HUES6 (cell line): ENCODE results near the gene HAT1.

Experiments used
- H3K27ac ChIP-seq: 2 replicates; pipeline ENCODE4 v1.7.0; 2013; ENCODE audit warnings: low read depth, mild to moderate bottlenecking, low read length, inconsistent platforms
- H3K27me3 ChIP-seq: 2 replicates; pipeline ENCODE4 v1.6.1; 2013; ENCODE audit warnings: low read length; ENCODE audit not compliant: control insufficient read depth, insufficient read depth
- H3K36me3 ChIP-seq: 2 replicates; pipeline ENCODE4 v1.6.1; 2013; ENCODE audit warnings: low read length; ENCODE audit not compliant: control insufficient read depth, insufficient read depth
- H3K4me1 ChIP-seq: 2 replicates; pipeline ENCODE4 v1.6.1; 2013; ENCODE audit warnings: low read length; ENCODE audit not compliant: control insufficient read depth, insufficient read depth
- H3K4me3 ChIP-seq: 2 replicates; pipeline ENCODE4 v1.5.1; 2013; ENCODE audit warnings: low read depth, low read length
- H3K9ac ChIP-seq: one replicate; pipeline ENCODE4 v1.6.1; 2013; ENCODE audit warnings: mild to moderate bottlenecking, low read length
- H3K9me3 ChIP-seq: 2 replicates; pipeline ENCODE4 v1.6.1; 2013; ENCODE audit warnings: low read depth, low read length; ENCODE audit not compliant: control insufficient read depth, insufficient read depth

The HAT1 gene

GRCh38 chr2:171956135-171956825 is 34.0 kb downstream of the HAT1 start:
- Histone ChIP-seq H3K36me3 (peaks cover 9% of the 10 kb centered on the region), H3K4me3 (no peak overlapping the region), H3K9ac (no peak overlapping the region), H3K27ac (no peak overlapping the region), H3K27me3 (no peaks in the 10 kb centered on the region), H3K4me1 (peaks cover 3% of the 10 kb centered on the region; the same call in 1 of the 2 replicates), H3K9me3 (no peaks in the 10 kb centered on the region)

DNA sequence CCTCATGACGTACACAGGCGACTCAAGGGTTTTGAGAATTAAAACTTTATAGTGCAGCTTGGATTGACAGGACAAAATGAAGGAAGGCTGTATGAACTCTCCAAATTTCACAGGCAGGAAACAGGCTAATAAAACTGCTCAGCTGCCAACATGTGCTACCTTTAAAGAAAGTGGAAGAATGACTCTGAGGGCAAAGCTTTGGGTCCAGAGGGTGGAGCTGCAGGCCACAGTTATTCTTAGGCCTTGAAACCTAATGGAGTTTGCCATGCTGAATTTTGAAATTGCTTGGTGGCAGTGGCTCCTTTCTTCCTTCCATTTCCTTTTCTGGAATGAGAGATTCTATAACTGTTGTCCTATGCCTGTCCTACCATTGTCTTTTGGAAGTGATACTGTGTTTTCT is 34.8 kb downstream of the HAT1 start:
- Histone ChIP-seq H3K4me3 (no peak overlapping the region), H3K9me3 (no peaks in the 10 kb centered on the region), H3K9ac (no peak overlapping the region), H3K27me3 (no peaks in the 10 kb centered on the region), H3K4me1 (peaks cover 3% of the 10 kb centered on the region; the same call in 1 of the 2 replicates), H3K27ac (no peak overlapping the region), H3K36me3 (peaks cover 9% of the 10 kb centered on the region)

- H3K27me3 ChIP-seq: no peaks in the 10 kb centered on the region
Measured at GRCh38 chr2:171958475-171958874, 36.2 kb downstream of the HAT1 start.

DNA sequence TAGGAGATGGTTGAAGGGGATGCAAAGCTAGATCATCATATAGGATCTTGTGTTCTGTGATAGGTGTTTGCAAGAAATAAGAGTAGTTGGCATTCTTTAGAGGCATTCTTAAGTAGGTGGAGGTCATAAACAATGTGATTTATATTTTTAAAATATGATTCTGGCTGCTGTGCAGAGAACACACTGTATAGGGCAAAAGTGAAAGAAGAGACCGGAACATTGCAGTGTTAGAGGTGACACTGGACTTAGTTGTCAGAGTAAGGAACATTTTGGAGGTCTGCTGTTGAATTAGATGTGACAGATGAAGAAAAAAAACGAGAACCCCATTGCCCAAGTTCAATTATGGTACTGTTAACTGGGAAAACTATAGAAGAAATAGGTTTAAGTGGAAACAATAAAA is 37.7 kb downstream of the HAT1 start:
- H3K36me3 ChIP-seq: no peaks in the 10 kb centered on the region
- no peaks in the 10 kb centered on the region for H3K9me3 ChIP-seq
- no peak overlapping the region for H3K9ac ChIP-seq
- H3K4me1 ChIP-seq: peaks cover 3% of the 10 kb centered on the region; the same call in 1 of the 2 replicates
- no peak overlapping the region for H3K27ac ChIP-seq
- no peaks in the 10 kb centered on the region for H3K27me3 ChIP-seq
- H3K4me3 ChIP-seq: no peak overlapping the region

More at GRCh38 chr2:171958475-171958874, 36.2 kb downstream of the HAT1 start:
- H3K36me3 ChIP-seq: peaks cover 4% of the 10 kb centered on the region; the same call in 1 of the 2 replicates
- H3K4me1 ChIP-seq: peaks cover 3% of the 10 kb centered on the region; the same call in 1 of the 2 replicates
- no peak overlapping the region for H3K9ac ChIP-seq
- H3K4me3 ChIP-seq: no peak overlapping the region
- no peak overlapping the region for H3K27ac ChIP-seq
- no peaks in the 10 kb centered on the region for H3K9me3 ChIP-seq

GRCh38 chr2:171960570-171960969 is 38.3 kb downstream of the HAT1 start:
- H3K4me1 ChIP-seq: peaks cover 3% of the 10 kb centered on the region; the same call in 1 of the 2 replicates
- H3K36me3 ChIP-seq: peaks cover 4% of the 10 kb centered on the region
- no peak overlapping the region for H3K4me3 ChIP-seq
- no peak overlapping the region for H3K9ac ChIP-seq
- no peaks in the 10 kb centered on the region for H3K27me3 ChIP-seq
- no peak overlapping the region for H3K27ac ChIP-seq
- no peaks in the 10 kb centered on the region for H3K9me3 ChIP-seq

DNA sequence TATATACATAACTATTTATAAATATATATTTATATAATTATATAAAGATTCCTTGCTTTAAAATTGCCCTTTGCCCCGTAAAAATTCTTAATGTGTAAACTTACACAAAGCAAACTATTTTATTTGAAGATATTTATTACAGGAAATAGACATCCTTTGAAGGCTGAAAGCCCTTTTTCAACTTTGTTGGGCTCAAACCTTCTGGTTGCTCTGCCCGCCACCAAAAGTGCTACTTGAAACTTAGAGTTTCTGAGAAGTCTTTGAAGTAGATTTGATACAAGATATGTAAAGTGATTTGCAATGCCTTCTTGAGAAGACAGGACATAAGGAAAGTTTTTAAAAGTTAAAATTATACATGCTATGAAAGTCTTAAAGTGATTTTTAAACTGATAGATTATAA is 40.9 kb downstream of the HAT1 start:
- Histone ChIP-seq H3K27ac (no peak overlapping the region), H3K9me3 (no peaks in the 10 kb centered on the region), H3K36me3 (peaks cover 28% of the 10 kb centered on the region), H3K4me3 (no peak overlapping the region), H3K9ac (no peak overlapping the region), H3K27me3 (no peaks in the 10 kb centered on the region), H3K4me1 (peaks cover 3% of the 10 kb centered on the region; the same call in 1 of the 2 replicates)

- Histone ChIP-seq H3K4me1 (peaks cover 3% of the 10 kb centered on the region; the same call in 1 of the 2 replicates), H3K9ac (no peak overlapping the region), H3K36me3 (peaks cover 33% of the 10 kb centered on the region), H3K9me3 (no peaks in the 10 kb centered on the region), H3K27ac (no peak overlapping the region), H3K27me3 (no peaks in the 10 kb centered on the region), H3K4me3 (no peak overlapping the region)
Measured at GRCh38 chr2:171964308-171964707, 42.0 kb downstream of the HAT1 start.

DNA sequence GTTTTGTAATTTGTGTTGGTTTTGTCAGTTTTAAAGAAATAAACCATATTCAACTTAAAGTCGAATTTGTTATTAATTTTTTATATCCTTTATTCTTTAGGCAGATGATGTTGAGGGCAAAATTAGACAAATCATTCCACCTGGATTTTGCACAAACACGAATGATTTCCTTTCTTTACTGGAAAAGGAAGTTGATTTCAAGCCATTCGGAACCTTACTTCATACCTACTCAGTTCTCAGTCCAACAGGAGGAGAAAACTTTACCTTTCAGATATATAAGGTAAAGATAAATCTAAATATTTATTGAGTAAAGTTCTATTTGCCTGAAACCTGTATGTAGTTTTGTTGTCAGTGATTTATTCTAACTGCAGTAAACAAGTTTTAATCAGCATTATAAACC is 43.0 kb downstream of the HAT1 start:
- Histone ChIP-seq H3K9ac (no peak overlapping the region), H3K4me1 (peaks cover 3% of the 10 kb centered on the region; the same call in 1 of the 2 replicates), H3K9me3 (no peaks in the 10 kb centered on the region), H3K27me3 (no peaks in the 10 kb centered on the region), H3K4me3 (no peak overlapping the region), H3K36me3 (peaks cover 33% of the 10 kb centered on the region), H3K27ac (no peak overlapping the region)

GRCh38 chr2:171965661-171966060 is 43.4 kb downstream of the HAT1 start:
- H3K4me3 ChIP-seq: no peak overlapping the region
- no peak overlapping the region for H3K9ac ChIP-seq
- H3K27ac ChIP-seq: no peak overlapping the region
- peaks cover 3% of the 10 kb centered on the region; the same call in 1 of the 2 replicates for H3K4me1 ChIP-seq
- H3K36me3 ChIP-seq: peaks cover 33% of the 10 kb centered on the region
- H3K27me3 ChIP-seq: no peaks in the 10 kb centered on the region
- no peaks in the 10 kb centered on the region for H3K9me3 ChIP-seq

GRCh38 chr2:171966235-171966634 is 44.0 kb downstream of the HAT1 start:
- Histone ChIP-seq H3K27ac (no peak overlapping the region), H3K36me3 (peaks cover 35% of the 10 kb centered on the region), H3K4me3 (no peak overlapping the region), H3K4me1 (no peaks in the 10 kb centered on the region), H3K27me3 (no peaks in the 10 kb centered on the region), H3K9ac (no peak overlapping the region), H3K9me3 (no peaks in the 10 kb centered on the region)

DNA sequence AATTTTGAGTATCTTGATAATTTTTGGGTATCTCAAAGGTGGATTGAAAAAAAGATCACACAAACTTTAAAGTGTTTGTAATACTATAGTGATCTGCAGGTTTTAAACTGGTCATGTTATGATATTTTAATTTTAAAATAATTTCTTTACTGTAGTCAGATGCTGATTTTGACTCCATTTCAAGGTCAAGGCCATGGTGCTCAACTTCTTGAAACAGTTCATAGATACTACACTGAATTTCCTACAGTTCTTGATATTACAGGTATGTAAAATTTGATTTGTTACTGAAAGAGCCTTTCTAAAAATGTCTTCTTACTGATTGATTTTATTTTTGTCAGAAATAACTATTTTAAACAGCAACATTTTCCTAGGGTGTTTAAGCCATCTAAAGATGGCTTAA is 44.4 kb downstream of the HAT1 start:
- H3K9me3 ChIP-seq: no peaks in the 10 kb centered on the region
- H3K27me3 ChIP-seq: no peaks in the 10 kb centered on the region
- no peaks in the 10 kb centered on the region for H3K4me1 ChIP-seq
- H3K36me3 ChIP-seq: peaks cover 36% of the 10 kb centered on the region
- H3K27ac ChIP-seq: no peak overlapping the region
- no peak overlapping the region for H3K4me3 ChIP-seq
- no peak overlapping the region for H3K9ac ChIP-seq
